ENCODE results near the gene ZNF385A. TPM values are rescaled to one million over a fixed set of nuclear protein-coding genes. Genes with fewer than 3 reads are reported as not detected.
A peak's percentile ranks its signal among the peaks of the same experiment; 100 is the strongest.

ZNF385A gene
- total RNA-seq, 1 donor from 2014 or later: 5.3 TPM

DNA sequence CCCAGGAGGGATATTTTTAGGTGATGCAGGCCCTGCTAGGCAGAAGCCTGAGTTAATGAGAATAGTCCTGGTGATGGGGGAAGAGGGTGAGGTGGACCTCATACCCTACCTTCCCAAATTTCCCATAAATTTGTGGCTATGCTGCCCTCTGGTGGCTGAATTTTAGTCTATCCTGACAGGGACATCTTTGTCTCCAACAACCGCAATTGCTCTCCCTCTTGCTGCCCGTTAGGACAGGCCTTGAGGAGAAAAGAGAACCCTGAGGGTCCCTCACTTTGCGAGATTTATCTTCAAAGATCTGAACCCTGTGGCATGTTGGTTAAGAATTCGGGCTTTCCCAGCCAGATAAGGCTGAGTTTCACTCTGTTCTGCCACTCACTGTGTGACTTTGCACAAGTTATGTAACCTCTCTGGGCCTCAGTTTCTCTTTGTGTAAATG lies 9.8 kb upstream of the ZNF385A start:
- peak; percentile 67 for DNase-seq (ENCODE audit: low read depth)

DNA sequence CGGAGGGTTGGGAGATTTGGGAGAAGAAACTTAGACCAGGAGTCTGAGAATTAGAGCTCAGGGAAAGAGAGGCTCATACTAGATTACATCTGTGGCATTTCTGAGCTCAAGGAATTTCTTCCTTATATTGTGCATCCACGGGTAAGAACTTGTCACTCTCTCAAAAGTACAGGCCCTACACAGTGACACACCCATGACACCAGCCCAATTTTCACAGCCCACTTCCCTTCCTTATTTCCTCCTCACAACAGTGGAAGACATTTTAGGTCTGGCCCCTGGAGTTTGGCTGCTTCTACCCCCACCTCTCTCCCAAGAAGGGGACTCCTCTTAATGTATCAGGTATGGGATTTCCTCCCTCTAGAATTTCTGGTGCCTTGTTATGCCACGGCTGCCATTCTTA lies 9.2 kb upstream of the ZNF385A start:
- FAIRE-seq (no peak), DNase-seq (ENCODE audit: low read depth) (no peak)
- H3K4me3 ChIP-seq (ENCODE audit: low read depth, low read length): no peak overlapping the region
- no peaks in the 10 kb centered on the region for H3K27me3 ChIP-seq (ENCODE audit: control insufficient read depth, insufficient read depth, low read length)
- peaks cover 36% of the 10 kb centered on the region for H3K36me3 ChIP-seq (ENCODE audit: control insufficient read depth, insufficient read depth, low read length)
- TF ChIP-seq, protein P1, sequence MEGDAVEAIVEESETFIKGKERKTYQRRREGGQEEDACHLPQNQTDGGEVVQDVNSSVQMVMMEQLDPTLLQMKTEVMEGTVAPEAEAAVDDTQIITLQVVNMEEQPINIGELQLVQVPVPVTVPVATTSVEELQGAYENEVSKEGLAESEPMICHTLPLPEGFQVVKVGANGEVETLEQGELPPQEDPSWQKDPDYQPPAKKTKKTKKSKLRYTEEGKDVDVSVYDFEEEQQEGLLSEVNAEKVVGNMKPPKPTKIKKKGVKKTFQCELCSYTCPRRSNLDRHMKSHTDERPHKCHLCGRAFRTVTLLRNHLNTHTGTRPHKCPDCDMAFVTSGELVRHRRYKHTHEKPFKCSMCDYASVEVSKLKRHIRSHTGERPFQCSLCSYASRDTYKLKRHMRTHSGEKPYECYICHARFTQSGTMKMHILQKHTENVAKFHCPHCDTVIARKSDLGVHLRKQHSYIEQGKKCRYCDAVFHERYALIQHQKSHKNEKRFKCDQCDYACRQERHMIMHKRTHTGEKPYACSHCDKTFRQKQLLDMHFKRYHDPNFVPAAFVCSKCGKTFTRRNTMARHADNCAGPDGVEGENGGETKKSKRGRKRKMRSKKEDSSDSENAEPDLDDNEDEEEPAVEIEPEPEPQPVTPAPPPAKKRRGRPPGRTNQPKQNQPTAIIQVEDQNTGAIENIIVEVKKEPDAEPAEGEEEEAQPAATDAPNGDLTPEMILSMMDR (IDR thresholded peaks at IDR 0.05; ENCODE audit: insufficient read depth, low read length, severe bottlenecking): no peak

More for the DNA sequence above, 9.8 kb upstream of the ZNF385A start:
- no peak for FAIRE-seq
- TF ChIP-seq, protein P1 (IDR thresholded peaks at IDR 0.05; ENCODE audit: insufficient read depth, low read length, severe bottlenecking): peak; percentile 75
- Histone ChIP-seq H3K4me3 (ENCODE audit: low read depth, low read length) (no peak overlapping the region), H3K27me3 (ENCODE audit: control insufficient read depth, insufficient read depth, low read length) (no peaks in the 10 kb centered on the region), H3K36me3 (ENCODE audit: control insufficient read depth, insufficient read depth, low read length) (peaks cover 33% of the 10 kb centered on the region)

GRCh38 chr12:54393207-54393609 lies 8.7 kb upstream of the ZNF385A start:
- no peak for FAIRE-seq
- H3K4me3 ChIP-seq (ENCODE audit: low read depth, low read length): no peak overlapping the region
- H3K36me3 ChIP-seq (ENCODE audit: control insufficient read depth, insufficient read depth, low read length): peaks cover 32% of the 10 kb centered on the region
- no peak for DNase-seq (ENCODE audit: low read depth)
- TF ChIP-seq, protein P1 (IDR thresholded peaks at IDR 0.05; ENCODE audit: insufficient read depth, low read length, severe bottlenecking): no peak
- H3K27me3 ChIP-seq (ENCODE audit: control insufficient read depth, insufficient read depth, low read length): no peaks in the 10 kb centered on the region

- Histone ChIP-seq H3K27me3 (ENCODE audit: control insufficient read depth, insufficient read depth, low read length) (no peaks in the 10 kb centered on the region), H3K4me3 (ENCODE audit: low read depth, low read length) (no peak overlapping the region), H3K36me3 (ENCODE audit: control insufficient read depth, insufficient read depth, low read length) (peaks cover 28% of the 10 kb centered on the region)
- TF ChIP-seq, protein P1 (IDR thresholded peaks at IDR 0.05; ENCODE audit: insufficient read depth, low read length, severe bottlenecking): no peak
- DNase-seq (ENCODE audit: low read depth) (peak; percentile 74), FAIRE-seq (no peak)
Observed at GRCh38 chr12:54392485-54393206, 8.1 kb upstream of the ZNF385A start.

DNA sequence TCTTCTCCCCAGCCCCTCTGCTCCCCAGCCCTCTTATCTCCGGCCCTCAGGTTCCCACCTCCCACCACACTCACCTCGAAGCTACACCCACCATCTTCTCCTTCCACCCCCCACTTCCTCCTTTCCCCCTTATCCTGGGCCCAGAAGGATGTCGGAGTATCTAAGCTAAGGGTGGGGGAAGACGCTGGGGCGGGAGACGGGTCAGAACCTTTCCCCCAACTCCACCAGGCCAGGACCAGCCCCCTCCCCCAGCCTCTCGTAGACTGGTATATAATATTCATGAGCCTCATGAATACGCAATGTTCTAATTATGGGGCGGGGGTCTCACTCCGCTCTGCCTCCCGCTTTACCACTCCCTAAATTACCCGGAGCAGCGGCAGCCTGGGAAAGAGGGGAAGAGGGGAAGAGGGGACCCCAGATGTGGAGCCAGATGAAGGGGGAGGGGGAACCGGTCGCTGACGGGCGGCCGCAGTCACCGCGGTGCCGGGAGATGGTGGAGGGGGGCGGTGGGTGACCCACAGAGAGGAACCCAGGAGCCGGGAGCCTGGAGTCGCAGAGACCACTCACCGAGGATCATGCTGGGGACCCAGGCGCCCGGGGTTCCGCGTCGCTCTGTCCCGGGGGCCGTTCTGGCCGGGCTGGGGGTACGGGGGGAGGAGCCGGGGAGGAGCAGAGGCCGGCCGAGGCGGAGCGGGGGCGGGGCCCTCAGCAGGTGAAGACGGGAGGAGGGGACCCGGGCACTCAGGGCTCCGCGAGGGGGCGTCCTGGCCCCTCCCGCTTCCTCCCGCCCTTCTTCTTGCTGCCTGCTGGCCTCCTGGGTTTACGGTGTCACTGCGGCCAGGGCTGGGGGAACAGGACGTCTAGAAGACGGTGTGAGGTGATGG lies 6.4 kb upstream of the ZNF385A start:
- H3K4me3 ChIP-seq (ENCODE audit: low read depth, low read length): peak overlapping the region; percentile 88
- H3K27me3 ChIP-seq (ENCODE audit: control insufficient read depth, insufficient read depth, low read length): no peaks in the 10 kb centered on the region
- no peak for FAIRE-seq
- TF ChIP-seq, protein P1 (IDR thresholded peaks at IDR 0.05; ENCODE audit: insufficient read depth, low read length, severe bottlenecking): peak; percentile 66
- peaks cover 22% of the 10 kb centered on the region for H3K36me3 ChIP-seq (ENCODE audit: control insufficient read depth, insufficient read depth, low read length)
- peak; percentile 60 for DNase-seq (ENCODE audit: low read depth)

Measured in bronchial epithelial cell (primary cell).